Osteocyte (in vitro differentiated cells): ENCODE measurements around the gene OSER1. TPM values are rescaled to one million over a fixed set of nuclear protein-coding genes. Genes with fewer than 3 reads are reported as not detected.

ENCODE experiments used
- DNase-seq: peaks from one replicate; pipeline ENCODE4 v3.0.0; 2021; ENCODE audit warnings: mixed read lengths; ENCODE audit not compliant: unreplicated experiment; ENCODE audit errors: extremely low spot score
- H3K27ac Mint-ChIP-seq: one replicate; pipeline ENCODE4 v1.8.0; 2021; ENCODE audit warnings: mild to moderate bottlenecking, mixed read lengths; ENCODE audit not compliant: unreplicated experiment
- H3K27me3 Mint-ChIP-seq: one replicate; pipeline ENCODE4 v1.8.0; 2021; ENCODE audit warnings: mixed read lengths; ENCODE audit not compliant: unreplicated experiment
- H3K36me3 Mint-ChIP-seq: one replicate; pipeline ENCODE4 v1.8.0; 2021; ENCODE audit warnings: mixed read lengths; ENCODE audit not compliant: unreplicated experiment
- H3K4me1 Mint-ChIP-seq: one replicate; pipeline ENCODE4 v1.8.0; 2021; ENCODE audit warnings: mixed read lengths; ENCODE audit not compliant: unreplicated experiment
- H3K4me3 Mint-ChIP-seq: one replicate; pipeline ENCODE4 v1.8.0; 2021; ENCODE audit warnings: mild to moderate bottlenecking, moderate library complexity, mixed read lengths; ENCODE audit not compliant: unreplicated experiment
- H3K9me3 Mint-ChIP-seq: one replicate; pipeline ENCODE4 v1.8.0; 2021; ENCODE audit warnings: mixed read lengths; ENCODE audit not compliant: unreplicated experiment
- total RNA-seq: library from RNA; stranded (reverse); gene quantifications from 2 replicates; pipeline ENCODE4 v1.2.1, GENCODE V29; 2021
- TF ChIP-seq, protein P1 (sequence below): fragments of 200-600 bp; sonication (generic); IDR thresholded peaks from 2 replicates; pipeline ENCODE4 v1.5.0; 2021; ENCODE audit warnings: antibody characterized with exemption, mild to moderate bottlenecking, moderate library complexity

The OSER1 gene
- total RNA-seq, 1 donor from 2014 or later, result 41.2 TPM

DNA sequence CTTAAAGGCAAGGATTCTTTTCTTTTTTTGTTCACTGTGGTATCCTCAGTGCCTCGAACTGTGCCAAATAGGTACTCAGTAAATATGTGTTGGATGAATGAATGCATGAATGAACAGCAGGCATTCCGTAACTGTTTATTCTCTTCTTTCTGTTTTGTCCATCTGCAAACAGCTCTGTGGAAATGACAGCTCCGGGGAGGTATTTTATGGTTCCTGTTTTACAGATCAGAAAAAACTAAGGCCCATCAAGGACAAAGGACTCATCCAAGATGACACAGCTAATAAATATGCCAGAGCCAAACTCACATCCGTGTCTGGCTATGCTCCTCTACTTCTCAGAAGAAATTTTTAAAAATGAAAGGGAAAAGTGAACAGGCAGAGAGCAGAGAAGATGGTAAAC is 44.6 kb downstream of the OSER1 start:
- H3K36me3 Mint-ChIP-seq, result no peaks in the 10 kb centered on the region
- DNase-seq, result no peak
- H3K27me3 Mint-ChIP-seq, result no peaks in the 10 kb centered on the region
- peaks cover 3% of the 10 kb centered on the region for H3K9me3 Mint-ChIP-seq
- H3K4me3 Mint-ChIP-seq, result peak overlapping the region; percentile 48
- H3K27ac Mint-ChIP-seq, result peak overlapping the region; percentile 81
- TF ChIP-seq, protein P1, sequence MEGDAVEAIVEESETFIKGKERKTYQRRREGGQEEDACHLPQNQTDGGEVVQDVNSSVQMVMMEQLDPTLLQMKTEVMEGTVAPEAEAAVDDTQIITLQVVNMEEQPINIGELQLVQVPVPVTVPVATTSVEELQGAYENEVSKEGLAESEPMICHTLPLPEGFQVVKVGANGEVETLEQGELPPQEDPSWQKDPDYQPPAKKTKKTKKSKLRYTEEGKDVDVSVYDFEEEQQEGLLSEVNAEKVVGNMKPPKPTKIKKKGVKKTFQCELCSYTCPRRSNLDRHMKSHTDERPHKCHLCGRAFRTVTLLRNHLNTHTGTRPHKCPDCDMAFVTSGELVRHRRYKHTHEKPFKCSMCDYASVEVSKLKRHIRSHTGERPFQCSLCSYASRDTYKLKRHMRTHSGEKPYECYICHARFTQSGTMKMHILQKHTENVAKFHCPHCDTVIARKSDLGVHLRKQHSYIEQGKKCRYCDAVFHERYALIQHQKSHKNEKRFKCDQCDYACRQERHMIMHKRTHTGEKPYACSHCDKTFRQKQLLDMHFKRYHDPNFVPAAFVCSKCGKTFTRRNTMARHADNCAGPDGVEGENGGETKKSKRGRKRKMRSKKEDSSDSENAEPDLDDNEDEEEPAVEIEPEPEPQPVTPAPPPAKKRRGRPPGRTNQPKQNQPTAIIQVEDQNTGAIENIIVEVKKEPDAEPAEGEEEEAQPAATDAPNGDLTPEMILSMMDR, result no peak
- peaks cover 42% of the 10 kb centered on the region for H3K4me1 Mint-ChIP-seq

DNA sequence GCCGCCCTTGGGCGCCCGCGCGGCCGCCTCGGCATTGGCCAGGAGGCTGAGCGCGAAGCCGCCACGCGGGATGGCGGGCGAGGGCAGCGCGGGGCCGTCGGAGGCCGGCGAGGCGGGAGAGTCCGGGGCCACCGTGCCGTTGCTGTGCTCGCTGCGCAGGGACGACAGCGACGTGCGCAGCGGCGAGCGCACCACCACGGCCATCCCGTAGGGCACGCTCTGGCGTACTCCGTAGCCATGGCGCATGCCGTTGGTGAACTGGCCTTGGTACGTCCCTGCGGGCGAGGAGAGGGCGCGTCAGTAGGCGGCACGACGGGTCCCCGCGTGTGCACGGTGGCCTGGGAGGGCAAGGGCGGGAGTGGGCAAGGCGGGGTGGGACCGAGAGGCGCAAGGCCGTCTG is 50.4 kb downstream of the OSER1 start:
- H3K4me3 Mint-ChIP-seq, result no peak overlapping the region

DNA sequence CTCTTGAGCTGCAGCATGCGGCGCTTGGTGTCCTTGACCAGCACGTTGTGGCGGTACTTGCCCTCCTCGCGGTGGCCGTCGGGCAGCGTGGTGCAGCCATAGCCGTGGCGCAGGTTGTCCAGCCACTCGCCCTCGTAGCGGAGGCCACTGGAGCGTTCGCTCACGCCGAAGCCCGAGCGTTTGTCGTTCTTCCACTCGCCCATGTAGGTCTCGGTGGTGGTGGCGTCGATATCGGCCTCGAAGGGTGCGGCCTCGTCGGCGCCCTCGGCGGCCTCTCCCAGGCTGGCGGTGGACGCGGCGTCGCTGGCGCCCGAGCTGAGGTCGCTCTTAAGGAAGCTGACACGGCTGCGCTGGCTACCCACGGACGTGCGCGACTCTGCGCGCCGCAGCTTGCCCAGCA is 50.9 kb downstream of the OSER1 start:
- DNase-seq, result no peak
- H3K4me1 Mint-ChIP-seq, result peaks cover 14% of the 10 kb centered on the region
- H3K36me3 Mint-ChIP-seq, result peaks cover 7% of the 10 kb centered on the region
- TF ChIP-seq, protein P1, result no peak
- no peak overlapping the region for H3K4me3 Mint-ChIP-seq
- peaks cover 3% of the 10 kb centered on the region for H3K9me3 Mint-ChIP-seq
- H3K27ac Mint-ChIP-seq, result no peak overlapping the region
- H3K27me3 Mint-ChIP-seq, result no peaks in the 10 kb centered on the region

More for the DNA sequence above, 50.4 kb downstream of the OSER1 start:
- Mint-ChIP-seq H3K36me3 (peaks cover 7% of the 10 kb centered on the region), H3K9me3 (peaks cover 3% of the 10 kb centered on the region), H3K27ac (no peak overlapping the region), H3K27me3 (no peaks in the 10 kb centered on the region), H3K4me1 (peaks cover 10% of the 10 kb centered on the region)
- TF ChIP-seq, protein P1, result no peak
- no peak for DNase-seq

DNA sequence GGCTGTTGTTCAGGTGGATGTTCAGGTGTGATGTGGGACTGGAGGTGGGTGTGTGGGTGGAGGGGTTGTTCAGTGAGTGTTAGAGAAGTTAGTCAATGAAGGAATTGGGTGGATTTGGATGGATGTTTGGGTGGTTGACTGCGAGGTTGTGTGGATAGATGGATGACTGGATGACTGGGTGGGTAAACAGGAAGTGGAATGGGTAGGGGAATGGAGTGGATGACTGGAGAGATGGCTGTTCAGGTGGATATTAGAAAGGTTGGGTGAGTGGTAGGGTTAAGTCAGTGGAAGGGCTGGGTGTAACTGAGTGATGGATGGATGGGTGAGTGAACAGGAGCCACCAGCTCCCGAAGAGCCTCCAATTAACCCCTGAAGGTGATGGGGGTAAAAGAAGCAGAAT is 51.4 kb downstream of the OSER1 start:
- Mint-ChIP-seq H3K4me3 (no peak overlapping the region), H3K36me3 (peaks cover 7% of the 10 kb centered on the region), H3K27me3 (no peaks in the 10 kb centered on the region), H3K27ac (no peak overlapping the region), H3K9me3 (peaks cover 3% of the 10 kb centered on the region), H3K4me1 (peaks cover 13% of the 10 kb centered on the region)
- TF ChIP-seq, protein P1, result no peak
- no peak for DNase-seq

DNA sequence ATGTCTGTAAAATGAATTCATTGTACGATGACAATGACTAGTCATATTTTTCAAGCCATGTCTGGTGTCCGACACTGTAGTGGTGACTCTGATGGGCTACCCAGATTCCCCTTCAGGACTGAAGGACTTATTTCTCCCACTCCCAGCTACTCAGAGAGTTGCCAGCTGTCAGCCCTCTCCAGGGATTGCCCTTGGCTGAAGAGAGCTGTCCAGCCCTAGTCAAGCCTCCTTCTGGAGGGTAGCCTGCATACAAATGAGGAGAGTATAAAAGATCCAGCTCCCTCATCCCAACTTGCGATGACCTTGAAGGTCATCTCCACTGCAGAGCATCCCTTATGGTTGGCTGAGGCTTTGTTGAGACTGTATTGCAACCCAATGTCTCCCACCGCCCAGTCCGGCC is 53.5 kb downstream of the OSER1 start:
- Mint-ChIP-seq H3K4me1 (peaks cover 31% of the 10 kb centered on the region), H3K36me3 (peaks cover 7% of the 10 kb centered on the region), H3K27me3 (no peaks in the 10 kb centered on the region), H3K9me3 (no peaks in the 10 kb centered on the region), H3K4me3 (no peak overlapping the region), H3K27ac (no peak overlapping the region)
- TF ChIP-seq, protein P1, result no peak
- DNase-seq, result no peak
